SK-N-MC (cell line): ENCODE data around the gene GH2.
"Not testable (repeated sequence)": the region's sequence is repeated elsewhere in the genome, so short reads cannot be mapped to it uniquely, and the experiment has no call there.

Source experiments
- DNase-seq: peaks from one replicate; pipeline ENCODE4 v3.0.0-alpha.2; 2011; ENCODE audit warnings: low read depth, low spot score
- H3K27ac ChIP-seq: fragments of 200-600 bp; sonication (generic); 2 replicates; pipeline ENCODE4 v1.5.1; 2016; ENCODE audit warnings: mixed run types
- H3K36me3 ChIP-seq: fragments of 200-600 bp; sonication (generic); 2 replicates; pipeline ENCODE4 v1.6.1; 2017; ENCODE audit warnings: antibody characterized with exemption, low read length, mixed read lengths; ENCODE audit not compliant: insufficient read depth
- H3K4me3 ChIP-seq: fragments of 200-600 bp; sonication (generic); 2 replicates; pipeline ENCODE4 v1.5.1; 2016
- H3K9ac ChIP-seq: fragments of 200-600 bp; sonication (generic); 2 replicates; pipeline ENCODE4 v1.8.0; 2017; ENCODE audit warnings: mixed run types, mixed read lengths; ENCODE audit not compliant: insufficient read length
- H3K9me3 ChIP-seq: fragments of 200-600 bp; sonication (generic); 2 replicates; pipeline ENCODE4 v1.6.1; 2017; ENCODE audit warnings: low read depth, mild to moderate bottlenecking, antibody characterized with exemption, low read length, moderate library complexity, mixed read lengths
- EZH2 ChIP-seq: fragments of 200-600 bp; sonication (generic); IDR thresholded peaks from one replicate; pipeline ENCODE4 v1.6.1; 2017; ENCODE audit warnings: antibody characterized with exemption
- FOXP2 ChIP-seq: optimal IDR thresholded peaks from 2 replicates; pipeline ENCODE3; 2011; ENCODE audit warnings: mild to moderate bottlenecking, moderate library complexity; ENCODE audit not compliant: insufficient read depth; ENCODE audit errors: extremely low read length, control extremely low read depth
- POLR2AphosphoS5 ChIP-seq: IDR thresholded peaks from 2 replicates; pipeline ENCODE4 v1.6.1; 2012; ENCODE audit warnings: mild to moderate bottlenecking, low read depth, low read length, borderline replicate concordance

The GH2 gene

DNA sequence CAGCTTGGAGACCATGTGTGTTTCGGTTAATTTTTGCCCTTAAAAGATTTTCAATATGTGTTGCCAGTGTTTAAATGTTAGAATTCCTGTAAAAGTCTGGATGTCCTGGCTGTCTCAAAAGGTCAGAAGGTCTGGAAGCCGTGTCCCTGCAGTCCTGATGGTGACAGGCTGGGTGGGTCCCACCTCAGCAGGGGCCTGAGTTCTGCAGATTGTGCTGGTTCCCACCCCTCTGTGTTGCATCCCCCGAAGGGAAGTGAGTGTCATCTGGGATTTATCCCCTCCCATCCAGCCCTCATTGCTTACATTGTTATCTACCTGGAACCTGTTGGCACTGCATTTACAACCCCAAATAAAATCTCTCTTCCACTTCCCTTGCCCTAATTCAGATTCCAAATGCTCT, 12.3 kb upstream of the GH2 start:
- not testable (repeated sequence) for H3K9me3 ChIP-seq, H3K9ac ChIP-seq, H3K27ac ChIP-seq, H3K4me3 ChIP-seq, DNase-seq, H3K36me3 ChIP-seq

DNA sequence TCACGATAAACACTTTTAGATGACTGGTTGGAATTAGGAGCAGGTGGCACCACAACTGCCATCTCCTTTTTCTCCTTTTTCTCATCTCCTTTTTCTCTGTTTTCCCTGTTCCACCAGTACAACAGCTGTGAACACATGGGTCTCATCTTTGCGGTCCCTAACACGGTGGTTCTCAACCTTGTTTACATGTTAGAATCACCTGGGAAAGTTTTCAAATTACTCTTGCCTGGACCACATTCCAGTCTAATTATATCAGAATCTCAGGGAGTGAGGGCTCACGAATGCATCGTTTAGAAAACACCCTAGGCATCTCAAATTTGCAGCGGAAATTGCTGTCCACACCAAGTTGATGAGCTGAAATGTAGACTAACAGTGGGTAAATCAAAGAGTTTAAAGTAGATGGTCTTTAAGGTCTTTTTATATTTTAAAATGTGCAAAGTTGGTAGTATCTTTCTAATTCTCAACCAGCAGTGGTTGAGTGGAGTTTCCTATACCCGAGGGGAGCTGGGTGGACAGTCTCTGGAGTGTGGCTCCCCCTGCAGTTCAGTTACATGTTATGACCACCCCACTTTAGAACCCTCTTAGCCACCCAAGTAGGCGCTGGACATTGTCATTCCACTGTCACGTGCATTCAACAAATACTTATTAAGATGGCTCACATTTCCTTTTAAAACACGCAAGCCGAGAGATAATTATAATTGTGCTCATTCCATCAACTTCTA, 10.7 kb upstream of the GH2 start:
- H3K36me3 ChIP-seq, H3K27ac ChIP-seq, H3K9me3 ChIP-seq, DNase-seq, H3K4me3 ChIP-seq, H3K9ac ChIP-seq: not testable (repeated sequence)

DNA sequence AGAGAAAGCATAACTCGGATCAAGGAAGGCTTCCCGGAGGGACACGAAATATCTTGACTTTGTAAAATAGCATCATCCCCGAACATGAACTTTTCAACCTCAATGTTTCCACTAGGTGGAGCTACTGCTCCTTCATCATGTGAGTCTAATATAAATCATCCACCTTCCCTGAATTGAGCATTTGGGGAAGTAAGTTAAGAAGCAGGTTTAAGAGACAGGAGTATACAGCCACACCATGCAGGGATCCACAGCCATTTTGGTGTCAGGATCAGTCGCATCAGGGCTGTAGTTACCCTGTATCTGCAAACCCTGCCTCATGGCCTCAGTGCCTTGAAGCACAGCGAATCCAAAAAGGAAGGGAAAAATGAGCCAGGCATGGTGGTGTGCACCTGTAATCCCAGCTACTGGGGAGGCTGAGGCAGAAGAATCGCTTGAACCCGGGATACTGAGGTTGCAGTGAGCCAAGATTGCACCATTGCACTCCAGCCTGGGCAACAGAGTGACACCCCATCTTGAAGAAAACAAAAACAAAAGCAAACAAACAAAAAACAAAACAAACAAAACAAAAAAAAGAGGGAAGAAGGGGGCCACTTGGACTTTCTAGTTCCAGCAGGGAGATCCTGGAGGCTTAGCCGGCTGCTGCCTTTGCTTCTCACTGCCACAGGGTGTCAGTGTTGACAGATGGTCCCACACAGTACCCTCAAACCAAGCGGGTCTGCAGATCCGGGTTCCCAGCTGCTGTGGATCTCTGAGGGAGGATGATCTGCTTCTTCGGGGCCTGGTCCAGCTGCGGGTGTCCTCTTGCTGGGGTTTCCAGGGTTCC, 7.5 kb upstream of the GH2 start:
- not testable (repeated sequence) for H3K27ac ChIP-seq, H3K9ac ChIP-seq, H3K36me3 ChIP-seq, H3K9me3 ChIP-seq, H3K4me3 ChIP-seq, DNase-seq

DNA sequence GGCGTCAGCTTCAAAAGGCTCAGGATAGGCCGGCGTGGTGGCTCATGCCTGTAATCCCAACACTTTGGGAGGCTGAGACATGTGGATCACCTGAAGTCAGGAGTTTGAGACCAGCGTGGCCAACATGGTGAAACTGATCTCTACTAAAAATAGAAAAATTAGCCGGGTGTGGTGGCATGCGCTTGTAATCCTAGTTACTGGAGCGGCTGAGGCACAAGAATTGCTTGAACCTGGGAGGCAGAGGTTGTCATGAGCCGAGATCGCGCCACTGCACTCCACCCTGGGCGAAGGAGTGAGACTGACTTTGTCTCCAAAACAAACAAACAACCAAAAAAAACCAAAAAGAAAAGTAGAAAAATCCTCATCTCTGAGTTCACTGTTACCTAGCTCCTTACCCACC, 3.4 kb upstream of the GH2 start:
- H3K27ac ChIP-seq, H3K36me3 ChIP-seq, H3K9ac ChIP-seq, H3K4me3 ChIP-seq, H3K9me3 ChIP-seq, DNase-seq: not testable (repeated sequence)

DNA sequence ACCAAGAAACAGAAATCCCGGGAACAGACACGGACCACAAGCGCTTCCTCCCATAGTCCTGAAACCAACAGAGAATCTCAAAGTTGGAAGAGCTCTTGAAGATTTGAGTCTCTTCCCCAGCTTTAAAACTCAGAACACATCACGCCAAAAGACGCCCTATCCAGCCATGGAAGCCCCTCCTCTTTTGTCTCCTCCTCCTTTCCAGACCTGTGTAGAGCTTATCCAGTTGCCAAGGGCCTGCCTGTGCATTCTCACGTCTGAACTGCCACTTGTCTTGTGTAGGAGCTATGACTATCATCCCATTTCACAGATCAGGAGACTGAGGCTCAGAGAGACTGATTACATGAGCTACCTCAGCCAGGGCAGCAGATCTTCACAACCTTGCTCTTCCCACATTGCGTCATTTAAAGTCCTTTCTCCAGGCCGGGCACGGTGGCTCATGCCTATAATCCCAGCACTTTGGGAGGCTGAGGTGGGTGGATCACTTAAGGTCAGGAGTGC, 932 bp upstream of the GH2 start:
- not testable (repeated sequence) for H3K4me3 ChIP-seq, H3K36me3 ChIP-seq, H3K9ac ChIP-seq, H3K9me3 ChIP-seq, H3K27ac ChIP-seq, DNase-seq

DNA sequence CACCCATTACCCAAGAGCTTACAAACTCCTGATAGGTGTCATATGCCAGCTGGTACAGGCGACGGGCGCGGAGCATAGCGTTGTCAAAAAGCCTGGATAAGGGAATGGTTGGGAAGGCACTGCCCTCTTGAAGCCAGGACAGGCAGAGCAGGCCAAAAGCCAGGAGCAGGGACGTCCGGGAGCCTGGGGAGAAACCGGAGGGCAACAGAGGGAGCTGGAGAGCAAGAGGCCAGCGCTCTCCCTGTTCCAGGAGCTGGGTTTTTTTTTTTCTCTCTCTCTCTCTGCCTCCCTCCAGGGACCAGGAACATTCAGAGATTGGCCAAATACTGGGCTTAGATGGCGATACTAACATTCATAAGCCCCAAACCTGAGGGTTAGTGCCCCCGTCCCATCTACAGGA, 407 bp downstream of the GH2 start:
- not testable (repeated sequence) for H3K9ac ChIP-seq, H3K36me3 ChIP-seq, H3K27ac ChIP-seq, H3K9me3 ChIP-seq, DNase-seq, H3K4me3 ChIP-seq

DNA sequence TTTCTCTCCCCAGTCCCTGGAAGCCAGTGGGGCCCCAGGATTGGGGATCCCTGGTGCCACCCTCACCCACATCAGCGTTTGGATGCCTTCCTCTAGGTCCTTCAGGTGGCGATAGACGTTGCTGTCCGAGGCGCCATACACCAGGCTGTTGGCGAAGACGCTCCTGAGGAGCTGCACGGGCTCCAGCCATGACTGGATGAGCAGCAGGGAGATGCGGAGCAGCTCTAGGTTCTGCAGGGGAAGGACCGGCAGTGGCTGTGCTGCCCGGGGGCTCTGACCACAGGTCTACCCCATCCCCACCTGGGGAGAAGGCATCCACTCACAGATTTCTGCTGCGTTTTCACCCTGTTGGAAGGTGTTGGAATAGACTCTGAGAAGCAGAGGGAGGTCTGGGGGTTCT, 1.0 kb downstream of the GH2 start:
- Histone ChIP-seq H3K36me3 (no peaks in the 10 kb centered on the region), H3K4me3 (no peak overlapping the region), H3K9me3 (no peaks in the 10 kb centered on the region), H3K27ac (no peak overlapping the region), H3K9ac (no peak overlapping the region)
- no peak for DNase-seq
- no peak for TF ChIP-seq FOXP2
- TF ChIP-seq EZH2: no peak
- TF ChIP-seq POLR2AphosphoS5: no peak

DNA sequence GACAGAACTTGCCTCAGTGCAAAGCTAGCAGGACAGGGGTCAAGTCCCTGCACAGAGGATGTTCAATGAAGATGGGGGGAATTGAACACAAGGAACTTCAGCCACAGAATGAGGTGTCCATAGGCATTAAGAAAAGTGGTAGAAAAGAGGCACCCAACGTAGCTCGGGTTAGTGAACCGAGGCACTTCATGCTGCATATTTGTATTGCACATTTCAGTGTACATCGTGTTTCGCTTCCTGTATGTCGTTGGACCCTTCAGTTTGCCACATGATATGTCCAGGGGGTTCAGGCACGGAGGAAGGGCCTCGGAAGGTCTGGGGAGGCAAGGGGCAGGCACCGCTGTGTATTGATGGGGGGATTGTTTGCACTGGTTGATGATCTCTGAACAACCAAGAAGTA, 3.3 kb downstream of the GH2 start:
- not testable (repeated sequence) for H3K9me3 ChIP-seq, H3K27ac ChIP-seq, H3K9ac ChIP-seq, DNase-seq, H3K4me3 ChIP-seq, H3K36me3 ChIP-seq

DNA sequence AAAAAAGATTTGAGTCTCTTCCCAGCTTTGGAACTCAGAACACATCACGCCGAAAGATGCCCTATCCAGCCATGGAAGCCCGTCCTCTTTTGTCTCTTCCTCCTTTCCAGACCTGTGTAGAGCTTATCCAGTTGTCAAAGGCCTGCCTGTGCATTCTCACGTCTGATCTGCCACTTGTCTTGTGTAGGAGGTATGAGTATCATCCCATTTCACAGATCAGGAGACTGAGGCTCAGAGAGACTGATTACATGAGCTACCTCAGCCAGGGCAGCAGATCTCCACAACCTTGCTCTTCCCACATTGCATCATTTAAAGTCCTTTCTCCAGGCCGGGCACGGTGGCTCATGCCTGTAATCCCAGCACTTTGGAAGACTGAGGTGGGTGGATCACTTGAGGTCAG, 7.1 kb downstream of the GH2 start:
- not testable (repeated sequence) for H3K9ac ChIP-seq, H3K36me3 ChIP-seq, H3K4me3 ChIP-seq, H3K9me3 ChIP-seq, H3K27ac ChIP-seq, DNase-seq

DNA sequence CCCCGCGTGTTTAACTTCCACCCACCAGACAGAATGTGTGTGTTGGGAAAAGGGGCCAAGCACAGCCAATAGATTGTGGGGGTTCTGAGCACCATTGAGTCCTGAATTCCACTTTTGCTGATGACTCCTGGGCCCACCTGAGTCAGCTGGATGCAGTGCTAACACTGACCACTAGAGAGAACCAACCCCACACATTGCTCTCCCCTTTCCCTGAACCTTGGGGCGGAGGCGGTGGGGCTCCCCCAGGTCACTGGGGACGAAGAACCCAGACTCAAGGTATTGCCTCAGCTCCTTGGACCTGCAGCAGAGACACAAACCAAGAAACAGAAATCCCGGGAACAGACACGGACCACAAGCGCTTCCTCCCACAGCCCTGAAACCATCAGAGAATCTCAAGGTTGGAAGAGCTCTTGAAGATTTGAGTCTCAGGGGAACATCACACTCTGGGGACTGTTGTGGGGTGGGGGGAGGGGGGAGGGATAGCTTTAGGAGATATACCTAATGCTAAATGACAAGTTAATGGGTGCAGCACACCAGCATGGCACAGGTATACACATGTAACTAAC, 7.6 kb downstream of the GH2 start:
- H3K9me3 ChIP-seq, H3K27ac ChIP-seq, DNase-seq, H3K36me3 ChIP-seq, H3K9ac ChIP-seq, H3K4me3 ChIP-seq: not testable (repeated sequence)

DNA sequence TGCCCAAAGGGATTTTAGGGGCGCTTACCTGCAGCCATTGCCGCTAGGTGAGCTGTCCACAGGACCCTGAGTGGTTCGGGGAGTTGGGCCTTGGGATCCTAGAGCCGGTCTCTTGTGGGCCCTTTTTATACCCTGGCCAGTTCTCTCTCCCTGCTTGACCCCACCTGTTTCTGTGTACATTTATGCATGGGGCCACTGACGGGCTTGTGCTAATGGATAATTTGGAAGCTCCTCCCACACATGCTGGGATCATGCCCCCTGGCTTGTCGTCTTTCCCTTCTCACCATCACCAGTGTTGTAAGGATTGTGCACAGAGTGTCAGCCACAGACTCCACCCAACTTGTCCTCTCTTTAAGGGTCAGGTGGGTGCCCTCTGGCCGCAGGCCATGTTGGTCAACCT, 8.2 kb downstream of the GH2 start, which contains the start of gene CSH2:
Gene CSH2 (minus strand): TSS at position 101 of the 400 bp plus-strand sequence. CDS start 63 bp downstream, at position 38.
- H3K9ac ChIP-seq, H3K9me3 ChIP-seq, H3K36me3 ChIP-seq, H3K27ac ChIP-seq, H3K4me3 ChIP-seq, DNase-seq: not testable (repeated sequence)

DNA sequence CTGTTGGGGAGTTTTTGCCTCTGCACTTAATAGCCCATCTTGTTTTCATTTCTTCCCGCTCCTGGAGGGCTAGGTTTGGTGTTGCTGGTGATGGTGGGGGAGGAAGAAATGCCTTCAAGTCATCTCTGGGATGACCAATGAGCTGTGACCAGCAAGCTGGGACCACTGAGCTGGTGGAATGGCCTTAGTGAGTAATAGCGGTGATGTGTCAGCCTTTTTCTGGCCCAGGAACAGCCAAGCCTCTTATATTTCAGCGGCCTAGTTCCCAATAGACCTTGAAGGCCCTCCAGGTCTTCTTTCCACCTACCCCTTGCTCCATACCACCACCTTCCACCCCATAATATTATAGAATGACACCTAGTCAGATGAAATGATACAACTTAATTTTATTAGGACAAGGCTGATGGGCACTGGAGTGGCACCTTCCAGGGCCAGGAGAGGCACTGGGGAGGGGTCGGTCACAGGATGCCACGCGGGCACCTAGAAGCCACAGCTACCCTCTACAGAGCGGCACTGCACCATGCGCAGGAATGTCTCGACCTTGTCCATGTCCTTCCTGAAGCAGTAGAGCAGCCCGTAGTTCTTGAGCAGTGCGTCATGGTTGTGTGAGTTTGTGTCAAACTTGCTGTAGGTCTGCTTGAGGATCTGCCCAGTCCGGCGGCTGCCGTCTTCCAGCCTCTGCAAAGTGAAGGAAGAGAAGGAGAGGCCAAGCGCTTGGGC, 9.9 kb downstream of the GH2 start:
- not testable (repeated sequence) for H3K27ac ChIP-seq, H3K36me3 ChIP-seq, H3K9me3 ChIP-seq, DNase-seq, H3K4me3 ChIP-seq, H3K9ac ChIP-seq

DNA sequence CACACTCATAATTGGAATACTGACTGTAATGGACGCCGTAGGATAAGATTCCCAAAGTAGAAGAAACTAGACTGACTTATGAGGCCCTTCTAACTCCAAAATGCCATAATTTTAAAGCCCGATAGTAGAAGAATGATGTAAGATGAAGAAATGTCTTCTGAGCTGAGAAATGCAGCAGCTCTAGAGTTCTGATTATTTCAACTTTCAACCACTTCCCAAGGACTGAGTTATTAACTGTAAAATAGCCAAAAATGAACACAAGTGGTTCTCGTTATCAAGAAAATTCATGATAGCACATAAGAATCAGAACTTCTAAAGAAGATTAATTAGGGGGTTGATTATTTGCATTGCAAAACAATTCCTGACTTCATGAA, 11.5 kb downstream of the GH2 start:
- DNase-seq, H3K36me3 ChIP-seq, H3K4me3 ChIP-seq, H3K9me3 ChIP-seq: not testable (repeated sequence)
- Histone ChIP-seq H3K27ac (peak overlapping the region; percentile 71; the same call in 1 of the 2 replicates), H3K9ac (peak overlapping the region; percentile 37)
